ENCODE results near the gene TRIM72.

- TF ChIP-seq CTCF (IDR thresholded peaks at IDR 0.05): no peak
- TF ChIP-seq POLR2A (IDR thresholded peaks at IDR 0.05): no peak
These were observed 19.0 kb upstream of the TRIM72 start for GRCh38 chr16:31194898-31195297.
